GM19452 (cell line): ENCODE results near the gene CCDC188.

Experiments
- ATAC-seq: cut with Tn5 transposase; IDR thresholded peaks from one replicate; pipeline ENCODE4 v1.9.1; 2021; ENCODE audit not compliant: unreplicated experiment

Gene CCDC188

DNA sequence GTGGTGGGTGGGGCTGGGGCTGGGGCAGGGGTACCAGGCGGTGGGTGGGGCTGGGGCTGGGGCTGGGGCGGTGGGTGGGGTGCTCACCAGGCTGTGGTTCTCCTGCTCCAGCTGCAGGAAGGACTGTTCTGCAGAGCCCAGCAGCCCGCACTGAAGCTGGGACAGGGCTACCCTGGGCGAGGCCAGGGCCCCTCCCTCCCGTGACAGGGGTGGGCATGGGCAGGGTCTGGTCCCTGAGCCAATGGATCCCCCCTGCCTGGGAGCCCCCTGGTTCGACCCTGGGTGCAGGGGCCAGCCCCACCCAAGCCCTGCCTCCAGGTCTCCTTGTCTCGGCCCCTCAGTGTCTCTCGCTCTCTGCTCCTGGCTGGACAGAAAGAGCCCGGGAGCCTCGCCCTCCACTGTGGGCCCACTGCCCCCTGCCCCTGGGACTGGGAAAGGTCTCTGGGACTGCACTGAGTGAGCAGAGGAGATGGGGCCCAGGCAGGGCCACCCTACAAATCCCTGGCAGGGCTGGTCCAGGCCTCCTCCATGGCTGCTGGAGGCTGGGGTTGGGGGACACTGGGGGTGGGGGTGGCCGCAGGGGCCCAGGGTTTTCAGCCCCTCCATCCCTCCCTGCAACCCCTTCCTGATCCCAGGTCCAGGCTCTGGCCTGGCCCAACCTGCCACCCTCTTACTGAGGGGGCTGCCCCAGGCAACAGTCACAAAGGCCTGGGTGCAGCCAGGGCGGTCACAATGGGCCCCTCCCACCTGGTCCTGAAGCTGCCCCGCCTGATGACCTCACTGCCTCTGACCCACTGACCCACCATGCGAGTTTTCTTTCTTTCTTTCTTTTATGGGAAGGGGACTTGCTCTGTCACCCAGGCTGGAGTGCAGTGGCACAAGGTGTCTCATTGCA lies at the start of gene CCDC188:
Gene CCDC188 (minus strand): TSS at position 675 of the 895 bp plus-strand sequence. CDS start 69 bp downstream, at position 606.
- ATAC-seq: no peak

GRCh38 chr22:20199906-20200305 lies 49.1 kb upstream of the CCDC188 start:
- no peak for ATAC-seq

GRCh38 chr22:20199413-20199842 lies 48.6 kb upstream of the CCDC188 start:
- no peak for ATAC-seq

GRCh38 chr22:20198557-20199319 lies 47.9 kb upstream of the CCDC188 start:
- no peak for ATAC-seq

GRCh38 chr22:20197407-20198030 lies 46.7 kb upstream of the CCDC188 start:
- no peak for ATAC-seq

DNA sequence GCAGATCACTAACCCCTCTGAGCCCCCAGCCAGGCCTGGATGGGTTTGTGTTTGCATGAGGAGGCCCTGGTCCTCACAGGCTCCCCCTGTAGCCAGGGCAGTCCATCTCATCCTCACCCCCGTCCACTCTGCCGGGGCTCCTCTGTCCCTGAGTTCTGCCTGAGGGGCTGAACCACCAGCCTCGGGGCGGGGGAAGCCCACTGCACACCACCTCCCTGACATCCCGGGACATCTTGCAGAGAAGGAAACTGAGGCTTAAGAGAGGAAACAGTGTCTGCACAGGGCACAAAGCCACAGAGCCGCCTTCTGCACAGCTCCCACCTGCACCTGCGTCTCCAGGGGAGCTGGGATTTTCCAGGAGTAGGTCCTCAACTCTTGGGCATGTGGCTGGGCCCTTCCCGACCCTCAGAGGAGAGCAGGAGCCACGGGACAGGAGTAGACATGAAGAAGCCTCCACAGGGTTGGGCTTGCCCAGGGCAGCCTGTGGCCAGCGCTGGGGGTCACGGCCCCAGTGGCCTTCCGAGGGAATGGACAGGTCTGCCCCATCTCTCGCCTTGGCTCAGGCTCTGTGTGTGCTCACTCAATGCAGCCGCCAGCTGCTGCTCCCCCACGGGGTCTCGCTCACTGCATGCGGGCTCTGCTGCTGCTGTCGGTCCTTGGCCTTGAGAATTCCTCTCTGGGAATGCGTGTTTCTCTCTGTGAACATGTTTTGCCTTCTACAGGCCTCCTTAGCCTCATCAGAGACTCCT lies 45.4 kb upstream of the CCDC188 start:
- ATAC-seq: no peak

- no peak for ATAC-seq
Observed at GRCh38 chr22:20194681-20195593, 44.1 kb upstream of the CCDC188 start.

- ATAC-seq: no peak
Observed at GRCh38 chr22:20193761-20194494, 43.1 kb upstream of the CCDC188 start.

GRCh38 chr22:20192972-20193760 lies 42.3 kb upstream of the CCDC188 start:
- no peak for ATAC-seq

DNA sequence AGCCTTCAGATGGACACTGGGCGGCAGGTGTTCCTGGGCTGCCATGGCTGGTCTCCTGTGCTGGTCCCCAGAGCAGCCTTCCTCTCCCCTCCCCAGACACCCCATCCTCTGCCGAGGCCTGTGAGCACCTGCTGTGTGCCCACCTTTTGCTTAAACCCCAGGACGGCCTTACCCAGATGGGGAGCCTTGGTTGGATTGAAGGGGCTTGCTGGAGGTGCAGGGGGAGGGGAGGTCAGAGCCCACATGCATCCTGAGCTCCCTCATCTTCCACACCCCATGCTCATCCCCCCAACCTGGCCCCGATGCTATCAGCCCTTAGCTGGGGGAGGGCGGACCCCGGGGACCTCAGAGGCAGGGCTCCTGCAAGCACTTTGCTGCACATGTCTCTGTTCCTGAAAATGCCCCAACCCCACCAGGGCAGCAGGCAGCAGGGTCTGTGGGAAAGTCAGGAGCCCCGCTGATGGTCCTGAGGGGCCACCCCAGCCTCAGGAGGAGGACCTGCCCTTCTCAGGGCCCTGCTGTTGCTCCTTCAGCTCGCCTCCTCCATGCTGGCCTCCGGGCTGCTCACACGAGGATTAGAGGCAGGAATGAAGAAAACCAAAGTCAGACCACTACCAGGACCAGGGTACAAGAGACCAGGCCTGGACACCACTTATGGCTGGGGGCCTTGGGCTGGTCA lies 41.6 kb upstream of the CCDC188 start:
- ATAC-seq: no peak

GRCh38 chr22:20191803-20192202 lies 40.9 kb upstream of the CCDC188 start:
- no peak for ATAC-seq

GRCh38 chr22:20191000-20191515 lies 40.2 kb upstream of the CCDC188 start:
- ATAC-seq: no peak

DNA sequence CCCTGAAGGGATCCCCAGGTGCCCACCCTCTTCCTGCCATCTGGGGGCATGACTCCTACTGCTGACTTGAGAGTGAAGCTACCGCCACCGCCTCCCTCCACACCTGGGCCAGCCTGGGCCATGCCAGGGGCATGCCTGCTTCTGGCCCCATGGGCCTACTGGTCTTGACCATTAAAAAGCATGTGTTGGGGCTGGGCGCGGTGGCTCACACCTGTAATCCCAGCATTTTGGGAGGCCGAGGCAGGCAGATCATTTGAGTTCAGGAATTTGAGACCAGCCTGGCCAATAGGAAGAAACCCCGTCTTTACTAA lies 37.7 kb upstream of the CCDC188 start:
- no peak for ATAC-seq

- ATAC-seq: no peak
Observed at GRCh38 chr22:20187777-20188566, 37.1 kb upstream of the CCDC188 start.

GRCh38 chr22:20186871-20187546 lies 36.2 kb upstream of the CCDC188 start:
- no peak for ATAC-seq

- ATAC-seq: no peak
Observed at GRCh38 chr22:20186183-20186870, 35.5 kb upstream of the CCDC188 start.
